ENCODE data around the gene NMT2. TPM values are rescaled to one million over a fixed set of nuclear protein-coding genes. Genes with fewer than 3 reads are reported as not detected.
A peak's percentile ranks its signal among the peaks of the same experiment; 100 is the strongest.

NMT2 gene
- total RNA-seq, 2 experiments from 2014 or later = 45.1 to 45.5 TPM

- ChIA-PET CTCF (interaction anchor here (0.6 kb wide), 1 partner anchor 178 kb away, joined by 3 read pairs; no protein-coding TSS in a partner anchor), POLR2A (interaction anchor here (1.0 kb wide), 2 partner anchors 31 to 104 kb away, joined by 3 read pairs; no protein-coding TSS in a partner anchor)
- Mint-ChIP-seq H3K27ac (no peak overlapping the region), H3K4me1 (peaks cover 59% of the 10 kb centered on the region), H3K27me3 (no peaks in the 10 kb centered on the region), H3K4me3 (no peak overlapping the region), H3K36me3 (ENCODE audit: low read depth) (no peaks in the 10 kb centered on the region), H3K9me3 (no peaks in the 10 kb centered on the region)
- DNase-seq = no peak
Observed at GRCh38 chr10:15200626-15201025, 32.1 kb upstream of the NMT2 start.

GRCh38 chr10:15197911-15198310 is 29.4 kb upstream of the NMT2 start:
- H3K27me3 Mint-ChIP-seq = no peaks in the 10 kb centered on the region
- H3K4me1 Mint-ChIP-seq = peaks cover 55% of the 10 kb centered on the region
- POLR2A ChIA-PET = interaction anchor here (1.3 to 1.7 kb wide), 6 partner anchors 10 to 31 kb away, joined by 3 to 6 read pairs (median 5); partner anchors contain the start of gene NMT2
- peak overlapping the region; percentile 86 for H3K27ac Mint-ChIP-seq
- no peak overlapping the region for H3K4me3 Mint-ChIP-seq
- CTCF ChIA-PET = no interaction called here
- peaks cover 5% of the 10 kb centered on the region for H3K36me3 Mint-ChIP-seq (ENCODE audit: low read depth)
- H3K9me3 Mint-ChIP-seq = no peaks in the 10 kb centered on the region
- no peak for DNase-seq

- ChIA-PET CTCF (interaction anchor here (0.6 kb wide), 1 partner anchor 35 kb away, joined by 4 read pairs; no protein-coding TSS in a partner anchor), POLR2A (interaction anchor here (1.1 to 1.6 kb wide), 6 partner anchors 10 to 30 kb away, joined by 3 to 6 read pairs (median 4); partner anchors contain the start of gene NMT2)
- peak overlapping the region; percentile 6 for H3K4me3 Mint-ChIP-seq
- peaks cover 5% of the 10 kb centered on the region for H3K36me3 Mint-ChIP-seq (ENCODE audit: low read depth)
- no peaks in the 10 kb centered on the region for H3K9me3 Mint-ChIP-seq
- H3K4me1 Mint-ChIP-seq = peaks cover 50% of the 10 kb centered on the region
- H3K27me3 Mint-ChIP-seq = no peaks in the 10 kb centered on the region
- peak overlapping the region; percentile 86 for H3K27ac Mint-ChIP-seq
- DNase-seq = no peak
Observed at GRCh38 chr10:15197276-15197675, 28.8 kb upstream of the NMT2 start.

- ChIA-PET POLR2A (interaction anchor here (0.8 to 1.6 kb wide), 3 partner anchors 12 to 26 kb away, joined by 3 to 4 read pairs (median 3); no protein-coding TSS in a partner anchor), CTCF (no interaction called here)
- H3K27me3 Mint-ChIP-seq = no peaks in the 10 kb centered on the region
- peak; percentile 33 for DNase-seq
- H3K4me3 Mint-ChIP-seq = peak overlapping the region; percentile 48
- H3K9me3 Mint-ChIP-seq = no peaks in the 10 kb centered on the region
- peaks cover 45% of the 10 kb centered on the region for H3K4me1 Mint-ChIP-seq
- H3K36me3 Mint-ChIP-seq (ENCODE audit: low read depth) = peaks cover 5% of the 10 kb centered on the region
- peak overlapping the region; percentile 73 for H3K27ac Mint-ChIP-seq
Observed at GRCh38 chr10:15196021-15196834, 27.7 kb upstream of the NMT2 start.

DNA sequence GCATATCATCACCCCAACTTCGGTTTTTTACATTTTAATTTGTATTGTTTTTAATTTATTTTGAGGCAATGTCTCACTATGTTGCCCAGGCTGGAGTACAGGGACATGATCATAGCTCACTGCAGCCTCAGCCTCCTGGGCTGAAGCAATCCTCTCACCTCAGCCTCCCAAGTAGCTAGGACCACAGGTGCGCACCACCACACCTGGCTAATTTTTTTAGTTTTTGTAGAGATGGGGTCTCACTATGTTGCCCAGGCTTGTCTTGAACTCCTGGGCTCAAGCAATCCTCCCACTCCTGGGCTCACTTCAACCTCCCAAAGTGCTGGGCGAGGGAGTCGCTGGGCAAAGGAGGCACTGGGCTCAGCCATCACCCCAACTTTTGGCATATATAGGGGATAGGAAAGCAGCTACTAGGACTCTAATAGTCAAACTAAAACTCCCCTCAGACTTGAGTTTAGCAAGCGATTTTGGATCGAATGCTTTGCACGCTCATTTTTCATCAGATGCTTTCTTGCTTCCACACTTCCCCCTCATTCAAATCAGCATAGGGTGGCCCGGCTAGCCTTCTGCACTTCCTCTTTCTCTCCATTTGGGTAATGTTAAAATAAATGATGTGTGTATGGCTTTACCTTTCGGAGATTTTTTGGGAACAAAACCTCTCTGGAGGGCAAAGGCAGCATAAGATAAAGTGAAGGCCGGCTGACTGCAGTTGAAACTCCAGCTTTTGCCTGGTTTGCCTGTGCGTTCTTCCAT is 20.8 kb upstream of the NMT2 start:
- H3K4me3 Mint-ChIP-seq = no peak overlapping the region
- peaks cover 11% of the 10 kb centered on the region for H3K36me3 Mint-ChIP-seq (ENCODE audit: low read depth)
- peaks cover 38% of the 10 kb centered on the region for H3K4me1 Mint-ChIP-seq
- H3K27ac Mint-ChIP-seq = peak overlapping the region; percentile 75
- ChIA-PET POLR2A (interaction anchor here (0.9 to 2.8 kb wide), 6 partner anchors 13 to 235 kb away, joined by 3 to 14 read pairs (median 4); partner anchors contain the start of genes DCLRE1C and NMT2), CTCF (interaction anchor here (1.9 kb wide), 1 partner anchor 19 kb away, joined by 5 read pairs; no protein-coding TSS in a partner anchor)
- H3K9me3 Mint-ChIP-seq = no peaks in the 10 kb centered on the region
- DNase-seq = no peak
- no peaks in the 10 kb centered on the region for H3K27me3 Mint-ChIP-seq

GRCh38 chr10:15188603-15189002 is 20.1 kb upstream of the NMT2 start:
- Mint-ChIP-seq H3K27ac (peak overlapping the region; percentile 75), H3K4me3 (no peak overlapping the region), H3K9me3 (no peaks in the 10 kb centered on the region), H3K27me3 (no peaks in the 10 kb centered on the region), H3K36me3 (ENCODE audit: low read depth) (peaks cover 8% of the 10 kb centered on the region), H3K4me1 (peaks cover 38% of the 10 kb centered on the region)
- CTCF ChIA-PET = no interaction called here
- POLR2A ChIA-PET = interaction anchor here (0.9 to 2.8 kb wide), 4 partner anchors 12 to 21 kb away, joined by 3 to 14 read pairs (median 3); partner anchors contain the start of gene NMT2
- peak; percentile 26 for DNase-seq

GRCh38 chr10:15183689-15184481 is 15.4 kb upstream of the NMT2 start:
- peaks cover 4% of the 10 kb centered on the region for H3K27me3 Mint-ChIP-seq
- H3K36me3 Mint-ChIP-seq (ENCODE audit: low read depth) = peaks cover 6% of the 10 kb centered on the region
- H3K9me3 Mint-ChIP-seq = no peaks in the 10 kb centered on the region
- no peak overlapping the region for H3K27ac Mint-ChIP-seq
- POLR2A ChIA-PET = interaction anchor here (0.7 to 2.1 kb wide), 2 partner anchors 14 to 17 kb away, joined by 4 to 9 read pairs; no protein-coding TSS in a partner anchor
- CTCF ChIA-PET = interaction anchor here (2.5 kb wide), 1 partner anchor 14 kb away, joined by 12 read pairs; the partner anchor contains the start of gene NMT2
- DNase-seq = no peak
- peaks cover 29% of the 10 kb centered on the region for H3K4me1 Mint-ChIP-seq
- no peak overlapping the region for H3K4me3 Mint-ChIP-seq

DNA sequence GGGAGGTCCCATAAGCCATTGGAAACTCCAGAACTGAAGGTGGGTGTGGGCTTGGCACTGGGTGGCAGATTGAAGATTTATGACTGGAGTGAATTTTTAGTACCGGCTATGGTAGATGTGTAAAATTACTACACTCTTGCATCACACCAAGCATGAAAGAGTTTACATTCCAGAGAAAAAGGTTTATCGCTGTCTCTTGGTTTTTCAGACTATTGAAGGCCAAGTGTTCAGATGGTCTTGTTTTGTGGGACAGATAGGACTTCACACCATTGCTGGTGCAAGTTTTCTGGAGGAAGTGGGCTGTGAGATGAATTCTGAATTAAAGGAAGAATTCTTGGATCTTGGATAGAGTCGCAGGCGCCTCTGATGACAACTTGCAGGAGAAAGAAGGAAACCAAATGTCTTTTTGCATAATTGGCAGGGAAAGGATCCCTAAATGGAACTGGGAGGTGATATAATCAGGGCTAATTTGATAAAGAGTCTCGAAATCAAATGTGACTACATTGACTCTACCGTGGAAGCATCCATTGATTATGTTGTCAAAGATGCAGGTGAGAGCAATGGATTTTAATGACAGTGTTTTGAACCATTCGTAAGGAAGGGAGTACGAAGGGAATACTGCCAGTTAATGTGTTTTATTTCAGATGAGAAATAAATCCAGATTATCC is 14.2 kb upstream of the NMT2 start:
- H3K27me3 Mint-ChIP-seq = peaks cover 4% of the 10 kb centered on the region
- ChIA-PET CTCF (no interaction called here), POLR2A (interaction anchor here (2.3 kb wide), 1 partner anchor 12 kb away, joined by 10 read pairs; no protein-coding TSS in a partner anchor)
- no peaks in the 10 kb centered on the region for H3K9me3 Mint-ChIP-seq
- H3K36me3 Mint-ChIP-seq (ENCODE audit: low read depth) = peaks cover 6% of the 10 kb centered on the region
- no peak overlapping the region for H3K27ac Mint-ChIP-seq
- H3K4me3 Mint-ChIP-seq = no peak overlapping the region
- DNase-seq = no peak
- peaks cover 23% of the 10 kb centered on the region for H3K4me1 Mint-ChIP-seq

- Mint-ChIP-seq H3K4me1 (peaks cover 19% of the 10 kb centered on the region), H3K27me3 (peaks cover 4% of the 10 kb centered on the region), H3K4me3 (no peak overlapping the region), H3K27ac (no peak overlapping the region), H3K9me3 (no peaks in the 10 kb centered on the region), H3K36me3 (ENCODE audit: low read depth) (peaks cover 5% of the 10 kb centered on the region)
- ChIA-PET POLR2A (interaction anchor here (2.3 kb wide), 1 partner anchor 11 kb away, joined by 10 read pairs; no protein-coding TSS in a partner anchor), CTCF (no interaction called here)
- DNase-seq = no peak
Observed at GRCh38 chr10:15181576-15182156, 13.2 kb upstream of the NMT2 start.

DNA sequence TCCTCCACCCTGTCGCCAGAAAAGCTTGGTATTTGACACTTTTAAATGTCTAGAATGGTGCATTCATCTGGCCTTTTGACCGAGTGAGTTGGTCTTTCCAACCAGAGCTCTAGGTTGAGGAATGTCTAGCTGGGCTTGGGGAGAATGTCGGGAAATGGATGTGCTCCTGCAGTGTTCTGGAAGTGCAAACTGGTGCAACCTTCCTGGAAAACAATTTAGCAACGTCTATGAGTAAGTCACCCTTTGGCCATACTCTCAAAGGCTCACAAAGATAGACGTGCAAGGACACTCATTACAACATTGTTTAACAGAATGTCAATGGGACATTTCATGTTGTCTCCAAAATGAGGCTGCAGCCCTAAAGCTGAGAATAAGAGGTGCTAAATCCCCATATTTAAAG is 12.2 kb upstream of the NMT2 start:
- H3K27me3 Mint-ChIP-seq = peaks cover 4% of the 10 kb centered on the region
- H3K9me3 Mint-ChIP-seq = no peaks in the 10 kb centered on the region
- H3K4me1 Mint-ChIP-seq = peaks cover 11% of the 10 kb centered on the region
- no peak for DNase-seq
- ChIA-PET POLR2A (interaction anchor here (2.3 kb wide), 1 partner anchor 10 kb away, joined by 10 read pairs; no protein-coding TSS in a partner anchor), CTCF (no interaction called here)
- H3K27ac Mint-ChIP-seq = no peak overlapping the region
- no peaks in the 10 kb centered on the region for H3K36me3 Mint-ChIP-seq (ENCODE audit: low read depth)
- no peak overlapping the region for H3K4me3 Mint-ChIP-seq

- ChIA-PET CTCF (interaction anchor here (1.6 kb wide), 1 partner anchor 33 kb away, joined by 4 read pairs; no protein-coding TSS in a partner anchor), POLR2A (interaction anchor here (1.5 kb wide), 1 partner anchor 13 kb away, joined by 3 read pairs; no protein-coding TSS in a partner anchor)
- Mint-ChIP-seq H3K36me3 (ENCODE audit: low read depth) (no peaks in the 10 kb centered on the region), H3K27ac (no peak overlapping the region), H3K4me1 (peaks cover 11% of the 10 kb centered on the region), H3K4me3 (no peak overlapping the region), H3K9me3 (no peaks in the 10 kb centered on the region), H3K27me3 (peaks cover 4% of the 10 kb centered on the region)
- no peak for DNase-seq
Observed at GRCh38 chr10:15176269-15176668, 7.8 kb upstream of the NMT2 start.

Measured in activated CD4-positive, alpha-beta memory T cell treated with anti-CD3 and anti-CD28 coated beads, Interleukin-2, amount 10 ng/mL, durations not matched to agents 7 days and 5 days (primary cell).